Muscle of arm (tissue), 14 donors: Measurements from ENCODE around the gene FZD8. TPM values are rescaled to one million over a fixed set of nuclear protein-coding genes. Genes with fewer than 3 reads are reported as not detected.
"Not testable (repeated sequence)": the region's sequence is repeated elsewhere in the genome, so short reads cannot be mapped to it uniquely, and the experiment has no call there.

Experiments
- DNase-seq: peaks from one replicate; pipeline ENCODE4 v3.0.0-alpha.2; 2013
- long read RNA-seq, 11 donors: transcript quantifications; one replicate each; lab custom pipeline, GENCODE V29; 2026
- polyA plus RNA-seq, 12 donors: library from polyadenylated mRNA; unstranded; fragments of 120-200 nt; gene quantifications; one replicate each; pipeline ENCODE4 v1.2.1, GENCODE V29; 2013; ENCODE audit not compliant: insufficient read length in 12 of 12

FZD8 gene
- 10 to 100 TPM in 11 of 12 donors, not detected in 1; 15.7 to 36.3 (median 23.6) TPM for polyA plus RNA-seq
- long read RNA-seq, donor 1, full-length matches to known transcripts = 35 of 35 reads
- long read RNA-seq, donor 1, partial matches to known transcripts = 0 of 35 reads
- long read RNA-seq, donor 1, other reads (novel, unspliced or antisense) = 0 of 35 reads
- long read RNA-seq, donor 2, full-length matches to known transcripts = 56 of 56 reads
- long read RNA-seq, donor 2, partial matches to known transcripts = 0 of 56 reads
- long read RNA-seq, donor 2, other reads (novel, unspliced or antisense) = 0 of 56 reads
- long read RNA-seq, donor 3, full-length matches to known transcripts = 52 of 52 reads
- long read RNA-seq, donor 3, partial matches to known transcripts = 0 of 52 reads
- long read RNA-seq, donor 3, other reads (novel, unspliced or antisense) = 0 of 52 reads
- long read RNA-seq, donor 4, full-length matches to known transcripts = 59 of 59 reads
- long read RNA-seq, donor 4, partial matches to known transcripts = 0 of 59 reads
- long read RNA-seq, donor 4, other reads (novel, unspliced or antisense) = 0 of 59 reads
- long read RNA-seq, donor 5 = 0 reads
- long read RNA-seq, donor 6, full-length matches to known transcripts = 46 of 46 reads
- long read RNA-seq, donor 6, partial matches to known transcripts = 0 of 46 reads
- long read RNA-seq, donor 6, other reads (novel, unspliced or antisense) = 0 of 46 reads
- long read RNA-seq, donor 7, full-length matches to known transcripts = 36 of 36 reads
- long read RNA-seq, donor 7, partial matches to known transcripts = 0 of 36 reads
- long read RNA-seq, donor 7, other reads (novel, unspliced or antisense) = 0 of 36 reads
- long read RNA-seq, donor 8, full-length matches to known transcripts = 58 of 58 reads
- long read RNA-seq, donor 8, partial matches to known transcripts = 0 of 58 reads
- long read RNA-seq, donor 8, other reads (novel, unspliced or antisense) = 0 of 58 reads
- long read RNA-seq, donor 9, full-length matches to known transcripts = 53 of 53 reads
- long read RNA-seq, donor 9, partial matches to known transcripts = 0 of 53 reads
- long read RNA-seq, donor 9, other reads (novel, unspliced or antisense) = 0 of 53 reads
- long read RNA-seq, donor 10, full-length matches to known transcripts = 60 of 60 reads
- long read RNA-seq, donor 10, partial matches to known transcripts = 0 of 60 reads
- long read RNA-seq, donor 10, other reads (novel, unspliced or antisense) = 0 of 60 reads
- long read RNA-seq, donor 11, full-length matches to known transcripts = 90 of 90 reads
- long read RNA-seq, donor 11, partial matches to known transcripts = 0 of 90 reads
- long read RNA-seq, donor 11, other reads (novel, unspliced or antisense) = 0 of 90 reads

GRCh38 chr10:35642035-35642792 lies at the start of gene FZD8:
FZD8 (minus strand) TSS chr10:35642296; CDS start chr10:35641429, 867 bp downstream.
- DNase-seq = peak; percentile 96

GRCh38 chr10:35691522-35692236 lies 49.6 kb upstream of the FZD8 start:
- DNase-seq = no peak

GRCh38 chr10:35690534-35690933 lies 48.4 kb upstream of the FZD8 start:
- DNase-seq = no peak

- not testable (repeated sequence) for DNase-seq
Observed at GRCh38 chr10:35685858-35686257, 43.8 kb upstream of the FZD8 start.

GRCh38 chr10:35685402-35685801 lies 43.3 kb upstream of the FZD8 start:
- DNase-seq = no peak

GRCh38 chr10:35684586-35684985 lies 42.5 kb upstream of the FZD8 start:
- DNase-seq = no peak

- peak; percentile 50 for DNase-seq
Observed at GRCh38 chr10:35675846-35676245, 33.8 kb upstream of the FZD8 start.

GRCh38 chr10:35674843-35675242 lies 32.7 kb upstream of the FZD8 start:
- DNase-seq = no peak

GRCh38 chr10:35668865-35669650 lies 27.0 kb upstream of the FZD8 start:
- DNase-seq = no peak

GRCh38 chr10:35667971-35668370 lies 25.9 kb upstream of the FZD8 start:
- no peak for DNase-seq

GRCh38 chr10:35667270-35667889 lies 25.3 kb upstream of the FZD8 start:
- no peak for DNase-seq

- DNase-seq = no peak
Observed at GRCh38 chr10:35661236-35661635, 19.1 kb upstream of the FZD8 start.

- no peak for DNase-seq
Observed at GRCh38 chr10:35659456-35659855, 17.4 kb upstream of the FZD8 start.

- no peak for DNase-seq
Observed at GRCh38 chr10:35657621-35658020, 15.5 kb upstream of the FZD8 start.

GRCh38 chr10:35652824-35653223 lies 10.7 kb upstream of the FZD8 start:
- no peak for DNase-seq

- no peak for DNase-seq
Observed at GRCh38 chr10:35650894-35651293, 8.8 kb upstream of the FZD8 start.

- DNase-seq = peak; percentile 55
Observed at GRCh38 chr10:35644050-35644950, 2.2 kb upstream of the FZD8 start.
